Measurements from ENCODE around the gene PPP2R2D. TPM values are rescaled to one million over a fixed set of nuclear protein-coding genes. Genes with fewer than 3 reads are reported as not detected.

Gene PPP2R2D
- total RNA-seq, 1 experiment from 2014 or later = 23.7 TPM

DNA sequence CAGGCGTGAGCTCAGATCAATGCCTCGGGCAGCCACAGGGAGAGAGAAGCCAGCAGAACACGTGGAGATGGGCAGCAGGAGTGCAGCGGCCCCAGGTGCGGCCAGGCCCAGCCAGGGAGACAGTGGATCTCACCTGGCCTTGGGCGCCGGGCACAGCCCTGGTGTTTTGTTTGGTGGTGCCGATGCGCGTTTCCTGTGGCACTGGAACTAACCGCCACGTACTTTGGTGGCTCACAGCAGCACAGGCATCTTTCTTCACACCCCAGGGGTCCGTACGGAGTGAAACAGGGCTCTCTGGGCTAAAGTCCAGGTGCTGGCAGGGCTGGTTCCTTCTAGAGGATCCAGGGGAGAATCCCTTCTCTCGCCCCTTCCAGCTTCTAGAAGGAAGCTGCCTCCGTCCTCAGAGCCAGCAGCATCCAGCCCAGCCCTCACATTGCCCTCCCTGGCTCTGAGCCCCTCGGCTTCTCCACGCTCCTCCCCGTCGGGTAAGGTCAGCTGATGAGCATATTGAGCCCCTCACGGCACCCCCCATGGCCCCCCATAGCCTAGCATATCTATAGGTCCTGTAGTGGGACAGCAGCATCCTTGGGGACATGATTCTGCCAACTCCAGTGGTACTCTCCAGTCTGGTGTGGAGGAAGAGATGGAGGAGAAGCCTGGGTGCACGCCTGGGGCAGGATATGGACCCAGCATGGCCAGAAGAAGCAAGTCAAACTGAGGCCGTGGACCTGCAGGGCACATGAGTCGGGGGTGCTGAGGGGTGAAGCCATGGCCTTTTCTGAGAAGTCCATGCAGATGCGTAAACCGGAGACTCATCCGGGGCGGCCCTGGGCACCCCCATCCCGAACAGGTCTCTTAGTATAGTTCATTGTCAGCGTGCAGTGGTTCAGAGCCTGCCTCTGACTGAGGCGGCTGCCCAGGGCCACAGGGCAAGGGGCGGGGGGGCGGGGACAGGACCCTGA is 43.4 kb upstream of the PPP2R2D start:
- CTCF ChIA-PET = no interaction called here
- Mint-ChIP-seq H3K27ac (ENCODE audit: unreplicated experiment) (no peak overlapping the region), H3K9me3 (ENCODE audit: low read depth, unreplicated experiment) (no peaks in the 10 kb centered on the region), H3K36me3 (ENCODE audit: insufficient read depth, unreplicated experiment) (no peaks in the 10 kb centered on the region), H3K4me3 (ENCODE audit: low read depth, unreplicated experiment) (no peak overlapping the region), H3K4me1 (ENCODE audit: low read depth, unreplicated experiment) (no peaks in the 10 kb centered on the region), H3K27me3 (ENCODE audit: unreplicated experiment) (peaks cover 79% of the 10 kb centered on the region)
- DNase-seq = no peak
- intact Hi-C loops (cut with micrococcal nuclease; ENCODE audit: unreplicated experiment) = no loop called here
- no TSS peak for BruUV-seq (replicated peaks)
- TF ChIP-seq, protein P1, sequence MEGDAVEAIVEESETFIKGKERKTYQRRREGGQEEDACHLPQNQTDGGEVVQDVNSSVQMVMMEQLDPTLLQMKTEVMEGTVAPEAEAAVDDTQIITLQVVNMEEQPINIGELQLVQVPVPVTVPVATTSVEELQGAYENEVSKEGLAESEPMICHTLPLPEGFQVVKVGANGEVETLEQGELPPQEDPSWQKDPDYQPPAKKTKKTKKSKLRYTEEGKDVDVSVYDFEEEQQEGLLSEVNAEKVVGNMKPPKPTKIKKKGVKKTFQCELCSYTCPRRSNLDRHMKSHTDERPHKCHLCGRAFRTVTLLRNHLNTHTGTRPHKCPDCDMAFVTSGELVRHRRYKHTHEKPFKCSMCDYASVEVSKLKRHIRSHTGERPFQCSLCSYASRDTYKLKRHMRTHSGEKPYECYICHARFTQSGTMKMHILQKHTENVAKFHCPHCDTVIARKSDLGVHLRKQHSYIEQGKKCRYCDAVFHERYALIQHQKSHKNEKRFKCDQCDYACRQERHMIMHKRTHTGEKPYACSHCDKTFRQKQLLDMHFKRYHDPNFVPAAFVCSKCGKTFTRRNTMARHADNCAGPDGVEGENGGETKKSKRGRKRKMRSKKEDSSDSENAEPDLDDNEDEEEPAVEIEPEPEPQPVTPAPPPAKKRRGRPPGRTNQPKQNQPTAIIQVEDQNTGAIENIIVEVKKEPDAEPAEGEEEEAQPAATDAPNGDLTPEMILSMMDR (IDR thresholded peaks at IDR 0.05; ENCODE audit: unreplicated experiment) = no peak

GRCh38 chr10:131858118-131858515 is 42.7 kb upstream of the PPP2R2D start:
- Mint-ChIP-seq H3K4me3 (ENCODE audit: low read depth, unreplicated experiment) (no peak overlapping the region), H3K4me1 (ENCODE audit: low read depth, unreplicated experiment) (no peaks in the 10 kb centered on the region), H3K9me3 (ENCODE audit: low read depth, unreplicated experiment) (no peaks in the 10 kb centered on the region), H3K27ac (ENCODE audit: unreplicated experiment) (no peak overlapping the region), H3K27me3 (ENCODE audit: unreplicated experiment) (peaks cover 85% of the 10 kb centered on the region), H3K36me3 (ENCODE audit: insufficient read depth, unreplicated experiment) (no peaks in the 10 kb centered on the region)
- DNase-seq = no peak
- CTCF ChIA-PET = no interaction called here
- TF ChIP-seq, protein P1 (IDR thresholded peaks at IDR 0.05; ENCODE audit: unreplicated experiment) = no peak
- intact Hi-C loops (cut with micrococcal nuclease; ENCODE audit: unreplicated experiment) = no loop called here
- BruUV-seq (replicated peaks) = no TSS peak

DNA sequence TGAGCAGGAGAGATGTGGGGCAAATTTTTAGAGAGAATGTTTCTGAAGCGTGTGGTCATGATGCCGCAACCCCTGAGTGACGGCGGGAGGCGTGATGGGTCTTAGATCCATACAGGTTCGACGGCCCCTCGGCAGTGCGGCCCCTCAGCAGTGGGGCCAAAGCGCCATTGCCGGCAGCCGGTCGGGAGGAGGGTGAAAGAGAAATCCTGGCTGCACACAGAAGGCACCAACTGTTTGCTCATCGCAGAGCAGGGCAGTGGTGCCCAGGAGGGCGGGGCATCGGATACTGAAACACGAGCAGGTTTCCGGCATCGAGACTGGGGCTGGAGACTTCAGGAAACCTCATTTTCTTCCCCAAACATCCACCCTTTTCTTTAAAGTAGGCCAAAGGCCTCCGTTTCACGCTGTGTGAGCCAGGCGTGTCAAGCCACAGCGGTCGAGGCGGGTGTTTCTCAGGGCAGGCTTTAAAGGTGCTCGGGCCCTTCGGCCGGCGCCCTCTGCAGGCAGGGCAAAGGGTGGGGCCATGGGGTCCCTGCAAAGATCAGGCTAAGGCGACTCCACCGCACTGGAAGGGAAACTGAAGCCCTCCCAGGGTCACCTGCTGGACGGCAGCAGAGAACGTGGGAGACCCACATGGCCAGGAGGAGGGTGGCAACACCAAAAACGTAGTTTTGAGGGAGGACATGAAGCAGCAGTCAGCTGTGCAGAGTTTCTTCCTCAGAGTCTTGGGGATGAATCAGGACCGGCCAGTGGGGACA is 42.0 kb upstream of the PPP2R2D start:
- Mint-ChIP-seq H3K27me3 (ENCODE audit: unreplicated experiment) (peaks cover 83% of the 10 kb centered on the region), H3K36me3 (ENCODE audit: insufficient read depth, unreplicated experiment) (no peaks in the 10 kb centered on the region), H3K27ac (ENCODE audit: unreplicated experiment) (no peak overlapping the region), H3K9me3 (ENCODE audit: low read depth, unreplicated experiment) (no peaks in the 10 kb centered on the region), H3K4me1 (ENCODE audit: low read depth, unreplicated experiment) (no peaks in the 10 kb centered on the region), H3K4me3 (ENCODE audit: low read depth, unreplicated experiment) (no peak overlapping the region)
- DNase-seq = no peak
- BruUV-seq (replicated peaks) = no TSS peak
- TF ChIP-seq, protein P1 (IDR thresholded peaks at IDR 0.05; ENCODE audit: unreplicated experiment) = no peak
- CTCF ChIA-PET = no interaction called here
- intact Hi-C loops (cut with micrococcal nuclease; ENCODE audit: unreplicated experiment) = no loop called here

DNA sequence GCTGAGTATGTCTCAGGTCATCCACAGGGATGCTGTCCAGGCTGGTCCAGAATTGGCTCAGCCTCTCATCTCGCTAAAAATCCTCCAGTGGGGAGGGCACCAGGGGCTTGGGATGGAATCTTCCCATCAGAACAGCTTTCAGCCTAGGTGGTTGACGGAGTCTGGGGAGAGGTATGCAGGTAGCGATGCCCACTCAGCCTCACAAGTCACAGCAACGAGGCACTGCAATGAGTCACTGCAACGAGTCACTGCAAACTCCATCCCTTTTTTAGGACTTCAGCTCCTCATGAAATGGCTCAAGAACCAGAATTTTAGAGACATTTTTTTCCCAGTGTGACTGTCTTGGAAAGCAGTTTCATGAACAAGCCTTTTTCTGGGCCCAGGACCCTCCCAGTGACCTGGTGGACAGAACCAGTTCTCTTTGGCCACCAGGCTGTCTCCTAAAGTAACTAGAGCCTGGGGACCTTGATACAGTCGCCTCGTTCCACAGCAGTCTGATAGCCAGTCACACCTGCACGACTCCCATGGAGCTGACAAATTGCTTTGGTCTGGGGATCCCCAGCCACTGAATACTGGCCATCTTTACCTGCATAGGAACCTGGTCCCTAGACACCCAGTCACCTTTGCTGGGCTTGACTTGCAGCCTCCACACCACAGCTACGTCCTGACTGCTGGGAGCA is 41.3 kb upstream of the PPP2R2D start:
- H3K27me3 Mint-ChIP-seq (ENCODE audit: unreplicated experiment) = peaks cover 76% of the 10 kb centered on the region
- no peak overlapping the region for H3K4me3 Mint-ChIP-seq (ENCODE audit: low read depth, unreplicated experiment)
- no TSS peak for BruUV-seq (replicated peaks)
- H3K27ac Mint-ChIP-seq (ENCODE audit: unreplicated experiment) = no peak overlapping the region
- CTCF ChIA-PET = no interaction called here
- intact Hi-C loops (cut with micrococcal nuclease; ENCODE audit: unreplicated experiment) = no loop called here
- H3K4me1 Mint-ChIP-seq (ENCODE audit: low read depth, unreplicated experiment) = no peaks in the 10 kb centered on the region
- H3K36me3 Mint-ChIP-seq (ENCODE audit: insufficient read depth, unreplicated experiment) = no peaks in the 10 kb centered on the region
- no peak for DNase-seq
- TF ChIP-seq, protein P1 (IDR thresholded peaks at IDR 0.05; ENCODE audit: unreplicated experiment) = no peak
- H3K9me3 Mint-ChIP-seq (ENCODE audit: low read depth, unreplicated experiment) = no peaks in the 10 kb centered on the region
